Tibial nerve (tissue), 4 donors: ENCODE data around the gene DFFB. TPM values are rescaled to one million over a fixed set of nuclear protein-coding genes. Genes with fewer than 3 reads are reported as not detected.

ENCODE experiments used
- DNase-seq, 2 donors: peaks; one replicate each; pipeline ENCODE4 v3.0.0-alpha.2; 2019; ENCODE audit warnings: low spot score in 2 of 2
- H3K27ac ChIP-seq, 4 donors: fragments of 200-600 bp; sonication (generic) in 3 of 4; one replicate each; pipeline ENCODE4 v1.5.1; 2017 to 2019; ENCODE audit warnings: mild to moderate bottlenecking in 1 of 4
- H3K27me3 ChIP-seq, 2 donors: fragments of 200-600 bp; sonication (generic) in 1 of 2; one replicate each; pipeline versions ENCODE4 v1.5.1 to v1.6.0; 2017 to 2019
- H3K36me3 ChIP-seq, 3 donors: fragments of 200-600 bp; sonication (generic); one replicate each; pipeline ENCODE4 v1.5.1; 2018 to 2019
- H3K4me1 ChIP-seq, 4 donors: fragments of 200-600 bp; sonication (generic) in 3 of 4; one replicate each; pipeline ENCODE4 v1.5.1; 2017 to 2019
- H3K4me3 ChIP-seq, 4 donors: fragments of 200-600 bp; sonication (generic) in 3 of 4; one replicate each; pipeline ENCODE4 v1.5.1; 2017 to 2019; ENCODE audit warnings: mild to moderate bottlenecking in 1 of 4, moderate library complexity in 1 of 4
- H3K9me3 ChIP-seq, 4 donors: fragments of 200-600 bp; sonication (generic) in 3 of 4; one replicate each; pipeline ENCODE4 v1.5.1; 2017 to 2019
- EP300 ChIP-seq, 2 donors: sonication (generic); formaldehyde crosslinking; IDR thresholded peaks; one replicate each; pipeline ENCODE4 v1.6.1; 2017; ENCODE audit warnings: antibody characterized with exemption in 2 of 2, mild to moderate bottlenecking in 1 of 2
- POLR2A ChIP-seq, 2 donors: fragments of 450-650 bp; IDR thresholded peaks; one replicate each; pipeline ENCODE4 v1.6.1; 2017; ENCODE audit warnings: antibody characterized with exemption in 2 of 2, mild to moderate bottlenecking in 2 of 2, moderate library complexity in 2 of 2
- WGBS, 2 donors: methylation state at CpG; one replicate each; pipeline ENCODE4 v1.1.5; 2018; 5-methylcytosine and 5-hydroxymethylcytosine counted together
- total RNA-seq, 4 donors: library from RNA; depleted of rRNA; stranded (reverse); fragments of >200 nt; gene quantifications; one replicate each; pipeline ENCODE4 v1.1.0, GENCODE V29; 2016
- TF ChIP-seq, protein P1 (sequence below), 5 experiments: fragments of 200-600 bp in 3 of 5; fragments of 450-650 bp in 2 of 5; sonication (generic) in 3 of 5; IDR thresholded peaks; one replicate each; pipeline ENCODE4 v1.5.1; 2016 to 2019; ENCODE audit warnings: antibody characterized with exemption in 5 of 5, mild to moderate bottlenecking in 3 of 5, moderate library complexity in 2 of 5

Gene DFFB
- total RNA-seq, 4 donors from 2014 or later: 7.0 to 17.7 (median 15.2) TPM

DNA sequence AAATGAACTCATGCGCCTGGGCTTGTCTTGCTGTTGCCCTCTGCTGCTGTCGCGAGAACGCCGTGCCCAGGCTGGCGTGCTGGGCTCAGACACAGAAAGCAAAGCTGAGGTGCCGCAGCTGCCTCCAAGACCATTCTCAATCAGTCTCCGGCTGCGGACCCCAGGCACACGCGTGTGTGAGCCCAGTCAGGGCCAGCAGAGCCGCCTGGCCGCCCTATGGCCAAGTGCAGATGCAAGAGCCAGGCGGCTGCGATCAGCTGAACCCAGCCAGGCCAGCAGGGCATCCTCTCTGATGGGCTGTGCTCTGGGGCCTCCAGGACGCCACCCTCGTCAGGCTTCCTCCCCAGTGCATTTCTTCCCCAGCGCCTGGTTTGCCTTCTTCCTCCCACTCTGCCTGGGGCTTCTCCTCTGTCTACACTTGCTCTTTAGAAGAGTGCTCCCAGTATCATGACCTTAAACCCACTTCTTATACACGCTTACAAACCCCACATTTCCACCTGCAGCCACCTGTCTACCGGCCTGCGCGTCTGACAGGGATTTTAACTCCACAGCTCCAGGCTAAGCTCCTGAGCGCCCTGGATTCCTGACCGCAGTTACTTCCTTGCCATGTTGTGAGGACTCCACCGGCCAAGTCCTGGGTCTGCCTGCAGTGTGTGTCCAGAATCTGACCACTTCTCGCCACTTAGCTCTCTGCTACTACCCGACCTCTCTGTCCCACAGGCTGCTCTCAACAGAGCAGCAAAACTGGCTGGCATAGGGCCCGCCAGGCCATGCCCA, 39.3 kb upstream of the DFFB start:
- DNase-seq: no peak
- no peaks in the 10 kb centered on the region for H3K27me3 ChIP-seq
- no peaks in the 10 kb centered on the region for H3K9me3 ChIP-seq
- peaks cover 0 to 95% (median 9%) of the 10 kb centered on the region in 3 donors for H3K36me3 ChIP-seq
- no peak overlapping the region for H3K4me3 ChIP-seq
- no peak for TF ChIP-seq POLR2A (IDR thresholded peaks at IDR 0.05)
- TF ChIP-seq, protein P1, sequence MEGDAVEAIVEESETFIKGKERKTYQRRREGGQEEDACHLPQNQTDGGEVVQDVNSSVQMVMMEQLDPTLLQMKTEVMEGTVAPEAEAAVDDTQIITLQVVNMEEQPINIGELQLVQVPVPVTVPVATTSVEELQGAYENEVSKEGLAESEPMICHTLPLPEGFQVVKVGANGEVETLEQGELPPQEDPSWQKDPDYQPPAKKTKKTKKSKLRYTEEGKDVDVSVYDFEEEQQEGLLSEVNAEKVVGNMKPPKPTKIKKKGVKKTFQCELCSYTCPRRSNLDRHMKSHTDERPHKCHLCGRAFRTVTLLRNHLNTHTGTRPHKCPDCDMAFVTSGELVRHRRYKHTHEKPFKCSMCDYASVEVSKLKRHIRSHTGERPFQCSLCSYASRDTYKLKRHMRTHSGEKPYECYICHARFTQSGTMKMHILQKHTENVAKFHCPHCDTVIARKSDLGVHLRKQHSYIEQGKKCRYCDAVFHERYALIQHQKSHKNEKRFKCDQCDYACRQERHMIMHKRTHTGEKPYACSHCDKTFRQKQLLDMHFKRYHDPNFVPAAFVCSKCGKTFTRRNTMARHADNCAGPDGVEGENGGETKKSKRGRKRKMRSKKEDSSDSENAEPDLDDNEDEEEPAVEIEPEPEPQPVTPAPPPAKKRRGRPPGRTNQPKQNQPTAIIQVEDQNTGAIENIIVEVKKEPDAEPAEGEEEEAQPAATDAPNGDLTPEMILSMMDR (IDR thresholded peaks at IDR 0.05): no peak
- TF ChIP-seq EP300 (IDR thresholded peaks at IDR 0.05): no peak
- H3K4me1 ChIP-seq: no peaks in the 10 kb centered on the region
- H3K27ac ChIP-seq: no peak overlapping the region
- WGBS, 2 donors: 92 to 93% methylated on average over 28 of the region's 28 CpGs

DNA sequence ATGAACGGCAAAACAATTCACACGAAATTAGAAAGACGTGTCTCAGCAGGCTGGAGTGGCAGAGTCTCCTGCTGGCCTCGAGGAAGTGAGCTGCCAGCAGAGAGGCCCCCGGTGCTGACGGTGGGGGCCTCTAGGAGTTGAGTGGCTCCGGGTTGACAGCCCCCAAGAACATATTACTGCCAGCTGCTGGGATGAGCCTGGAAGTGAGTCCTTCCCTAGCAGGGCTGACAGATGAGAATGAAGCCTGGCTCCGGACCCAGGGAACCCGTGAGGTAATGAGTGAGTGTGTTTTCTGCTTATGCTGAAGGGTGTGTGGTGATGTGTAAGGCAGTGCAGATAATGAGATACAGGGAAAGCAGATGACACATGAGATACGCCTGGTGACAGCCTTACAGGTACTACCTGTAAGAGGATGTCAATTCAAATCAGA, 37.5 kb upstream of the DFFB start:
- H3K4me1 ChIP-seq: no peaks in the 10 kb centered on the region
- H3K27me3 ChIP-seq: no peaks in the 10 kb centered on the region
- DNase-seq: no peak
- WGBS, 2 donors: 72 to 75% methylated on average over 10 of the region's 10 CpGs
- H3K36me3 ChIP-seq: peaks cover 0 to 96% (median 9%) of the 10 kb centered on the region in 3 donors
- no peak overlapping the region for H3K4me3 ChIP-seq
- TF ChIP-seq POLR2A (IDR thresholded peaks at IDR 0.05) (no peak), EP300 (IDR thresholded peaks at IDR 0.05) (no peak)
- TF ChIP-seq, protein P1 (IDR thresholded peaks at IDR 0.05): no peak
- no peak overlapping the region for H3K27ac ChIP-seq
- H3K9me3 ChIP-seq: no peaks in the 10 kb centered on the region

DNA sequence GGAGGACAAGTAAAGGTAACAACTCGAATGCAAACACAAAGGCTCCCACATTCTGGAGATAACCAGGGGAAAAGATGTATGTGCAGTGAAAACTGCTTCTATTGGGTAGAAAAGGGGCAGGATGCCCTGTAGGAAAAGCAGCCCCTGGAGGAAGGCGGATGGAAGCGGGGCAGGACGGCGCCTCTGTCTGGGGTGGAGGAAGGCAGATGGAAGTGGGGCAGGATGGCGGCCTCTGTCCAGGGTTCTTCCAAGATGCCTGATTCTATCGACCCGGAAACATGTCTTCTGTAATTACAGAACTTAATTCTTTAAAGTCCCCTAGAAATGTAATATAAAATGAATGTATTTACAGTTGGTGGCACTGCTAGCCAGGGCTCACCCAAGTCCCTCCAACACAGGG, 37.0 kb upstream of the DFFB start:
- Histone ChIP-seq H3K4me1 (no peaks in the 10 kb centered on the region), H3K9me3 (no peaks in the 10 kb centered on the region), H3K27me3 (no peaks in the 10 kb centered on the region), H3K36me3 (peaks cover 0 to 96% (median 9%) of the 10 kb centered on the region in 3 donors), H3K27ac (no peak overlapping the region), H3K4me3 (no peak overlapping the region)
- TF ChIP-seq EP300 (IDR thresholded peaks at IDR 0.05): no peak
- TF ChIP-seq POLR2A (IDR thresholded peaks at IDR 0.05): no peak
- TF ChIP-seq, protein P1 (IDR thresholded peaks at IDR 0.05): no peak
- 87 to 89% methylated on average over 8 of the region's 8 CpGs for WGBS, 2 donors
- no peak for DNase-seq

DNA sequence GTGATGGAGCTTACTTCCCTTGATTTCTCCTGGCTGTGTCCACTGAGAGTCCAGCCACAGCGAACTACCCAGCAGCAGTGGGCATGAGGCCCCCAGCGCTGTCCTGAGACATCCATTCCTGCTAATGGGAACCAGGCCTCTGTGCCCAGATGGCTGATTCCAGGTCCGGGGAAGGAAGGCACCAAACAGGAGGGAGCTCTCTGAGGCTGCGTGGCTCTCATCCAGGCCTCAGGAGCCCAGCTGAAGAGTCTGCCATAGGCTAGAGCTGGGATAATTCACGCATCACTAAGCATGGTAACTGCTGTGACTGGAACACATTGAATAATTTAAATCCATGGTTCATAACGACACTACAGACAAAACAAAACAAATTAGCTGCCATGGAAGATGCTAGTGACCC, 36.3 kb upstream of the DFFB start:
- TF ChIP-seq, protein P1 (IDR thresholded peaks at IDR 0.05): no peak
- 75 to 77% methylated on average over 6 of the region's 6 CpGs for whole genome bisulfite sequencing, 2 donors
- Histone ChIP-seq H3K4me3 (no peak overlapping the region), H3K9me3 (no peaks in the 10 kb centered on the region), H3K27ac (no peak overlapping the region), H3K36me3 (peaks cover 0 to 96% (median 15%) of the 10 kb centered on the region in 3 donors), H3K27me3 (no peaks in the 10 kb centered on the region), H3K4me1 (no peaks in the 10 kb centered on the region)
- DNase-seq: no peak

DNA sequence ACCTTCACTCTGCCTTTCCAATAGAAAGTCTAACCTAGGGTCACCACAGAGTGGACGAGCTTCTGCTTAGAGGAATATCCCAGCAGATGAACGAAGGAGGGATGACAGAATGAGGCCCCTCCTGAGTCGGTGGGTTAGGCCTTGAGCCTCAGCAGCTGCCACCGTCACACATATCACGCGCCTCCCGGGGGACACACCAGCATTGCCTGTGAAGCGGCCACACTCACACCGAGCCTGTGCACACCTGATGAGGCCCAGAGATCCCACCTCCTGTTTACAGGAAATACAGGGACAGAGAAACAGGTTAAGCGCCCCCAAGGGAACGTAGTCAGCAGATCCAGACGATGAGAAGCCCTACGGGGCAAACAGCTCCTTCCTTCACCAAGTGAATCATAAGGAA, 35.8 kb upstream of the DFFB start:
- 75 to 83% methylated on average over 13 of the region's 13 CpGs for WGBS, 2 donors
- H3K27ac ChIP-seq: no peak overlapping the region
- H3K36me3 ChIP-seq: peaks cover 0 to 96% (median 16%) of the 10 kb centered on the region in 3 donors
- no peak overlapping the region for H3K4me3 ChIP-seq
- no peaks in the 10 kb centered on the region for H3K9me3 ChIP-seq
- TF ChIP-seq EP300 (IDR thresholded peaks at IDR 0.05) (no peak), POLR2A (IDR thresholded peaks at IDR 0.05) (no peak)
- TF ChIP-seq, protein P1 (IDR thresholded peaks at IDR 0.05): no peak
- no peak for DNase-seq
- H3K27me3 ChIP-seq: no peaks in the 10 kb centered on the region
- no peaks in the 10 kb centered on the region for H3K4me1 ChIP-seq
